SK-N-SH treated with all-trans-retinoic acid at 6 μM for 48 hours (cell line): ENCODE results near the gene PPP1R16B.

Experiments
- ARNTL ChIP-seq: fragments of 450-650 bp; formaldehyde crosslinking; IDR thresholded peaks from 2 replicates; pipeline ENCODE4 v1.5.0; 2020; ENCODE audit warnings: low read depth, mild to moderate bottlenecking, moderate library complexity, borderline replicate concordance
- ZFP3 ChIP-seq: fragments of 250-450 bp; sonication (Bioruptor Pico); IDR thresholded peaks from 2 replicates; pipeline ENCODE4 v1.5.0; 2020; ENCODE audit warnings: mild to moderate bottlenecking, moderate library complexity

- TF ChIP-seq ARNTL (CRISPR knock-in tag) (no peak), ZFP3 (CRISPR knock-in tag) (no peak)
These were observed 15.1 kb upstream of the PPP1R16B start for GRCh38 chr20:38790200-38791053.
